CD4-positive, alpha-beta T cell treated with Interleukin-17A for 1 hour (primary cell): ENCODE measurements around the gene ANKLE1.
"Not testable (repeated sequence)": the region's sequence is repeated elsewhere in the genome, so short reads cannot be mapped to it uniquely, and the experiment has no call there.

Experiments
- DNase-seq: peaks from one replicate; pipeline ENCODE4 v3.0.0-alpha.2; 2020

The ANKLE1 gene

DNA sequence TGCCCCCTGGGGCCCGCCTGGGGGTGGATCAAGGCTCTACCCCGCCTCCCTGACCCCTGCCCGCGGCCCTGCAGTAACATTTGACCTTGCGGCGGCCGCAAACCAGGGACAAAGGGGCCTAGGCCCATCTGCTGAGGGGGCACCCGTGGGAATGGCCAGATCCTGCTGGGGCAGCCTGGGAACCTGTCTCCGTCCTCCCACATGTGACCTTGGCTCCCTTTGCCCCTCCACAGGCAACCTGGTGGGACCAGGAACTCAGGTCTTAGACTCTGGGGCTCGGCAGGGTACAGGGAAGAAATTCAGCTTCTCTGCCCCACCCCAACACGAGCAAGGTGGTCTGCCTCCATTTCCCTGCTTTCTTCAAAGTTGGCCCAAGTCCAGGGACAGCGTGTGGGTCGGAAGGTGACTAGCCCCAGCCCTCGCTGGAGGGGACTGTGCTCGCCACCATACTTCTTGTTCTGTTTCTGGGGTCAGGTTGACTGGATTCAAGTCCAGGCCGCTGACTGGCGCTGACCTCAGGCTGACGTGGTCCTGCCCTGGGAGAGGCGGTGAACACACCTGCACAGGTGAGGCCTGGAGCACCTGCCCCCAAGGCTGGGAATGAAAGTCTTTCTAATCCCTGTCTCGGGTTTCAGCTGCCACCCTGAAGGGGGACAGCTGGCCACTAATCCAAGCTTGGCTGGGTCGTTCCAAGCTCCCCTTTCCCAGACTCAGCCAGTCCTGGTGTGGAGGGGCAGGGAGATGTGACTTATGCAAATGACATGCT lies 33.5 kb upstream of the ANKLE1 start:
- no peak for DNase-seq

DNA sequence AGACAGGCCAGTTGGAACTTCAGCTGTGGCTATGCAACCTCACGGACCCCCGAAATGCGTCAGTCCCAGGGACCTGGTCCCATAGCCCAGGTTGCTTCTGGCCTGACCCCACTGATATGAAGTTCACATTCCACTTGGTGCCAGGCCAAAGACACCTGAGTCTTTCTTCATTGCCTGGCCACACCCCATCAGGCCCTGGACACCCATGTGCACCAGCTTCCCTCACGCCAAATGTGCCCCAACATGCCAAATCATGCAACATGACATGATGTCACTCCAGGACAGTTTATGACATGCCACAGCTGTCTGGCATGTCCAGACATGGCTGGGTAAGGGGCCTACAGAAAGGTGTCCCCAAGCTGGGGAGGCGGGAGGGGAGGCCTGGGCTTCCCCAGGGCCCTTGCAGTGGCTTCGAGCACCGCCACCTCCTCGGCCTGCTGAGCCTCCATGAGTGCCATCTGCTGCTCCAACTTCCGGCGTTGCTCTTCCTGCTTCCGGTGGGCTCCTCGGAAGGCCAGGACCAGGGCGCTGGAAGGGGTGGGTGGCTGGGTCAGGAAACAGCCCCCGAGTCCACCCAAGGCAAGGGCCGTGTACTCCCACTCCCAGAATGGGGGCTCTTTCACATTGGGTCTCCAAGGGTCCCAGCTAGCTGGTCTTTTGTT lies 31.7 kb upstream of the ANKLE1 start:
- DNase-seq, result no peak

DNA sequence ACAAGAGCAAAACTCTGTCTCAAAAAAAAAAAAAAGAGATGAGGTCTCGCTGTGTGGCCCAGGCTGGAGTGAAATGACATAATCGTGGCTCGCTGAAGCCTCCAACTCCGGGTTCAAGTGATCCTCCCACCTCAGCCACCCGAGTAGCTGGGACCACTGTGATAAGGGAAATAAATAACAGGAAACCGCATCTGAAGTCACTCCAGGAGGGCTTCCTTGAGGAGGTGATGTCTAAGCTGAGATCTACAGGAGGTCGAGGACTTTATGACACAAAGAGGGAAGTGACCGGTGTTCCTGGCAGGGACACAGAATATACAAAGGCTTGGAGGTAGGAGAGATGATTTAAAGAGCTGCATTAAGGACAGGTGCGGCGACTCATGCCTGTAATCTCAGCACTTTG lies 27.1 kb upstream of the ANKLE1 start:
- no peak for DNase-seq

DNA sequence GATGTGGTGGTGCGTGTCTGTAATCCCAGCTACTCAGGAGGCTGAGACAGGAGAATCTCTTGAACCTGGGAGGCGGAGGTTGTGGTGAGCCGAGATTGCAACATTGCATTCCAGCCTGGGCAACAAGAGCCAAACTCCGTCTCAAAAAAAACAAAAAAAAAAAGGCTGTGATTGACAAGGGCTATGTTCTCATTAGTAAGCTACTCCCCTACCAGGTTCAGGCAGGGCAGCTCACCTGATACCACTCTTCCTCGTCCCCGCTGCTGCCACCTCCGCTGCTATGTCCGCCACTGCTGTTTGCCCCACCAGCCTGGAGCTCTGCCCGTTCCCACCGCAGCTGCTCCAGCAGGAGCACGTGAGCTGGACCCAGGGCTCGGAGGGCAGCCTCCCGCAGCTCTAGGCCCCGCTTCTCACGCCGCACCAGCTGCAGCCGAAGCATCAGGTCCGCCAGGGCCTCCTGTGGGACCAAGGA lies 26.5 kb upstream of the ANKLE1 start:
- DNase-seq, result no peak

DNA sequence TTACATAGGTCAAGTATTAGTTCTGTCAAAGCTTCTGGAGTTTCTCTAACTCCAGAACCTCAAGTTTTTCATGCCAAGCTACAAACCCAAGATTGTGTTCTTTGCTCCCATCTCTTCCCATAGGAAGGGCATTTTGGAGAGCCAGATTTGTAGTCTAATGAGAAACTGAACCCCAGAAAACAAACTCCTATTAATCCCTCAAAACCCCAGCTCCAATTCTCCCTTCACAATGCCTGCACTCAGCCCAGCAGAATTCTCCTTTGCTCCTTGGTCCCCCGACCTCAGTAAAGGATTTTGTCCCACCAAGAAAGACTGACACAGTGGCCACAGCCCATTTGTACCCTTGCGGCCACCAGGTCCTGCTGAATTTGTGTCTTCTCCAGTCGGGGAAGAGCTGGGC lies 25.6 kb upstream of the ANKLE1 start:
- DNase-seq, result no peak

DNA sequence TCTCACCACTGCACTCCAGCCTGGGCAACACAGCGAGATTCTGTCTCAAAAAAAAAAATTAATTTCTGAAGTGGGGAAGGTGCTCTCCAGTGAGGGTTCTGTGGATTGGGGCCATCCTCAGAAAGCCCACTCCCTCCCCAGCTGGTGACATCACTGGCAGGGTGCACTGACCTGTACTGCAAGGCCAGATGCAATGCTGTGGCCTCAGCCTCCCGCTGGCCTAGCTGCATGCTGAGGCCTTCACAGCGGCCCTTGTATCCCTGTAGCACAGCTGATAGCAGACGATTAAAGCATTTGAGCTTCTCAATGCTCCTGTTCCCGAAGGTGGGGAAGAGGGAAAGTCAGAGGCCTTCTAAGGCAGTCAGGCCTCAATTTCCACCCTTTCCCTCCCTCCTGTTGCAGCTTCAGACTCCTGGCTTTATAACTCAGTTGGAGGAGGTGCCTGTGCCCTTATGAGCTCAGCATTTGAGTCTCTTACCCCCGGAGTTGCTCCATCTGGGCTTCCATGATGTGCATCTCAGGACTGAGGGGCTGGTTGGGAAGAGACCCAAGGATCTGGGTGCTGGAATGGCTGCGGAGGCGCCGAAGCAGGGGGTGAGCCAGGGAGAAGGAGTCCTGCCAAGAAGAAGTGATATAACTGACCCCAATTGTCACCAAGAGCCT lies 22.5 kb upstream of the ANKLE1 start:
- DNase-seq, result no peak

DNA sequence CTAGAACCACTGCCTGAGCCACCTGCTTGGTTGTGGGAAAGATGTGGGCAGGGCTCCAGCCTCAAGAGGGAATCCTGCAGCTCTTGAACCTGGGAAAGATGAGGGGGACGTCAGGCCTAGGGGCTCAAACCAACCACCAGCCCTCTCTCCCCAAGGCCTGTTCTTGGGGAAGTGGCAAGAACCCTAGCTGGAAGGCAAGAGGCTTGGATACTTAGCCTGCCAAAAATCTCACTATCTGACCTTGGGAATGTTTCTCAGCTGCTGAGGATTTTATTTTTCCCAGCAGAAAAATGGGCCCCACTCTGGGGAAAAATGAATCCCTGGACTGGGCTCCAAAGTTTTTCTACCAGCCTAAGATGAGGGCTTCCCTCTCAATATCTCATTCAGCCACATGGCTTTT lies 21.8 kb upstream of the ANKLE1 start:
- no peak for DNase-seq

DNA sequence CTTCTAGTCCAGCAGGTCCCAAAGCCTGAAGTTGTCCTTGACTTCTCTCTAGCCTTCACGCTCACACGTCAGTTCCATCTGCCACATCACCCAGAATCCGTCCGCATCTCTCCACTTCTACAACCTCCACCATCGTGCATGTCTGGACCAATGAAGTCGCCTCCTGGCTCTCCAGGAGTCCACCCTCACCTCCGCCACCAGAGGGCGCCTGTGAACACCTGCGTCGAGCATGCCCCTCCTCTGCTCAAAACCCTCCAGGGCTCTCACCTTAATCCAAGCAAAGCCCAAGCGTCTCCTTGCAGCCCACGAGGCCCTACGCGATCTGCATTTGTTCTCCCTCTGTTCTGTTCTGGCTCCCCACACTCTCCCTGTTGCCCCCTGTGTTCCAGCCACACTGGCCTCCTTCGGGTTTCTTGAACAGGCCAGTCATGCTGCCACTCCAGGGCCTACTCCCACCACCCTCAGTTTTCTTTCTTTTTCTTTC lies 20.8 kb upstream of the ANKLE1 start:
- peak; percentile 91 for DNase-seq

DNA sequence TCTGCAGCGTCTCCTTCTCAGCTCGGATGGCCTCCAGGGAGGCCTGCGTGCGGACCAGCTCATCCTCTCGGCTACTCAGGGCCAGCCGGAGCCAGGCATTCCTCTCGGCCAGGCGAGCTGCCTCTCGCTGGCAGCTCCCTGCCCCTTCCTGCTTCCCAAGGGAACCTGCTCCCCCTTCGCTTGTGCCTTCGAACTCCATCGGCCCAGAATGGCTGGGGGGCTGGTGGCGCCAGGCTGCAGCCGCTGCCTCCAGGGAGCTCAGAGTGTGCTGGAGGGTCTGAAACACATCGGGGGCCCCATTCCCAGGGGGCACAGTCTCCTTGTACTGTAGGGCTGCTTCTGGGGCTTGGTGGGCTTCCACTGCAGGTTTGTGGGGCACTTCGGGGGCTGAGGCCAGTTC lies 19.1 kb upstream of the ANKLE1 start:
- DNase-seq, result no peak

DNA sequence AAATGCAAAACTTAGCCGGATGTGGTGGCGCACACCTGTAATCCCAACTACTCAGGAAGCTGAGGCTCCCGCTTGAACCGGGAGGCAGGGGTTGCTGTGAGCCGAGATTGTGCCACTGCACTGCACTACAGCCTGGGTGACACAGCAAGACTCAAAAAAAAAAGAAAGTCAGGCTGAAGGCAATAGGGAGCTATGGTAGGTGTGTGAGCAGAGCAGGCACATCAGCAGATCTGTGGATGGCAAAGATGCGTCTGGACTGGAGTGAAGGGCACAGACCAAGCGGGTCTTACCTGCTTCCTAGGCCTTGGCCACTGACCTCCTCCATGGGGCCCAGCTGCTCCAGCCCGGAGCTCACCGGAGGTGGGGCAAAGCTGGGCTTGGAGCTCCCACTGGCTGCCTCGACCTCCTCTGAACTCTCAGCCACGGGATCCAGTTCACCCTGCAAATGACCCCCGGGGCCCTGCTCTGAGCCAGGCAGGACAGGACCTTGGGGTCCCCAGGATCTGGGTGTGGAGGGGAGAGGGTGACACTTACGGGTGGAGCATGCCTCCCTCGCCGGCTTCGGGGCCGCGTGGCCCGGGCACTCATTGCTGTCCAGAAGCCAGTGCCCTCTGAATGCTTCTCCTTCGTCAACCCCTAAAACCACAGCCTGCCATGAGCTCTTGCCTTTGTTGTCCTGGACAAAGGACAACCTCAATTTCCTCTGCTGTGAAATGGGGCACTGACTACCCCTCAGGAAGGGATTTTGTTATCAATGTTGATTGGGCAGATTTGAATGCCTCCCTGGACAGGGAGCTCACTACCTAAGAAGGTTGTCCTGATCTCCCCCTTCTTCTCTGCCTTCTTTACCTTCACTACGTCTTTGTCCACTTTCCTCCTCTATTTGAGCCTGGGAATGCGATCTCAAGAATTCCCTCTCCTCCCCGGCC lies 17.7 kb upstream of the ANKLE1 start:
- no peak for DNase-seq

DNA sequence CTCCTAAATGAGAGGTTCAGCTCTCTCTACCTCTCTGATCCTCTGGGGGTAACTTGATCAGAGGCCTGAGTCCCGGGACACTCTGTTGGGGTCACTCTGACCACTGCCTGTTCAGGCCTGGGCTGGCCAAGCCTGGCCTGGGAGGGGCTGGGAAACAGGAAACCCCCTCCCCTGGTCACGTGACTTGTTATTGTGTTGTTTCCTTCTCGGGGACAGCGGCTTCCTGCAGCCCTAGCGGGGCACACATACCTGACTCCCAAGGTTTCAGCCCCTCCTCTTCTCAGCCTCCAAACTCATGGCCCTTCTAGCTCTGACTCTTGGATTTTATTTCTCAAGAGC lies 17.1 kb upstream of the ANKLE1 start, which contains the start of gene USHBP1:
TSS of gene USHBP1 (minus strand) at position 105 of the 339 bp plus-strand sequence. CDS start 446 bp downstream, outside the sequence.
- DNase-seq, result peak; percentile 22

DNA sequence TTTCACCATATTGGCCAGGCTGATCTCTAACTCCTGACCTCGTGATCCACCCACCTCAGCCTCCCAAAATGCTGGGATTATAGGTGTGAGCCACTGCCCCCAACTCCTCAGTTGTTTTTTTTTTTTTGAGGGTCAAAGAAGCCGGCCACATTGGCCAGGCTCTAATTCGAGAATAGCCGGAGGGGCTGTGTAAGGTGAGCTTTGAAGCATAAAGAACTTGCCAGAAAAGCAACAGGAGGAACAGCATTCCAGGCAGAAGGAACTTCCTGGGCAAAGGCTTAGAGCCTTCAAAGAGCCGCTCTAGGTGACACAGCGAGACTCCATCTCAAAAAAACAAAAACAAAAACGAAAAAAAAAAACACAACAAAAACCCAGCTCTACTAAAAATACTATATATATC lies 15.7 kb upstream of the ANKLE1 start:
- DNase-seq, result no peak

DNA sequence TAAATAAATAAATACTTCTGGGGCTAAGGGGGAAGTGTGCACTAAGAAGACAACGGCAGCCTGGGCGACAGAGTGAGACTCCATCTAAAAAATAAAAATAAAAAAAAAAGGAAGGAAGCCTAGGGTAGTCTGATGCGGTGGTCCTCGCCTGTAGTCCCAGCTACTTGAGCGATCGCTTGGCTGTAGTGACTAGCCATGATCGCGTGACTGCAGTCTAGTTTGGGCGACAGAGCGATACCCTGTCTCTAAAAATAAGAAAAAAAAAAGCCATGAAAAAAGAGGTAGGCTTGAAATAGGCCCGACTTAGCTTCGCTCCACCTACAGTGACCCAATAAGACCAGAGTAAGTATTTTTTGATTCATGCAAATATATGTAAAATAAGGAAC lies 15.1 kb upstream of the ANKLE1 start:
- DNase-seq, result no peak

DNA sequence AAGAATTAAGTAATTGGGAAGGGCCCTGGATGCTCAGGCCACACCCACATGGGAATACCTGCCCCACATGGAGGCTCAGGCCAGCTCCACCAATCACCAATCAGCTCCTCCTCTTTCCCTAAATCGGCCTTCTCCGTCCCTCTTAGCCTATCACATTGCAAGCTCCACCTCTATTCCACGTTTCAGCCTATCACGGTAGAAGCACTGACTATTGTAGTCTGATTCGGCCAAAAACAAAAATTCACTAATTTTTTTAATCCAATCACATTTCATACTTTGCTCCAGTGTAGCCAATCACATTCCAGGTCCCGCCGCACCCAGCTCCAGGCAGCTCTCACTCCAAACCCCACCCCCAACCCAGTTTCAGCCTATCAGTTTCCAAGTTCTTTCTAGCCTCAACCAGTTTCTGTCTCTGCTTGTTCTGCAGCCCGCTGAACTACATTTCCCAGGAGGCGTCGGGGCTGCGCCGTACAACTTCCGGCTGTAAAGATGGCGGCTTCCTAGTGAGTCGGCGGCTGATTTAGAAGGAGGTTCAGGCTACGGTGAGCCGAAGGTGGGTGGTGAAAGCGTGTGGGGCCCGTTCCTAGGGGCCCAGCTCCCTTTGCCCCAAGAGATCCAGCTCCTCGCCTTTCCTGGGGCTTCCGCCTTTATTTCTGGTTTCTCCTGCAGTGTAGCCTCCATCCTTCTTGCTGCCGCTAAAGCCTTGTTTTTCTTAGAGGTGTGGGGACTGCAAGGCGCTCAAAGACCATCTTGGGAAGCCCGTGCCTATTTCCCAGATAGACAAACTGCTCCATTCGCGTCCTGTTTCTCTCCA lies 14.5 kb upstream of the ANKLE1 start, which contains the start of gene BABAM1:
TSS of gene BABAM1 (plus strand) at position 469 of the 814 bp plus-strand sequence. CDS start 1,364 bp downstream, outside the sequence.
- peak; percentile 99 for DNase-seq

DNA sequence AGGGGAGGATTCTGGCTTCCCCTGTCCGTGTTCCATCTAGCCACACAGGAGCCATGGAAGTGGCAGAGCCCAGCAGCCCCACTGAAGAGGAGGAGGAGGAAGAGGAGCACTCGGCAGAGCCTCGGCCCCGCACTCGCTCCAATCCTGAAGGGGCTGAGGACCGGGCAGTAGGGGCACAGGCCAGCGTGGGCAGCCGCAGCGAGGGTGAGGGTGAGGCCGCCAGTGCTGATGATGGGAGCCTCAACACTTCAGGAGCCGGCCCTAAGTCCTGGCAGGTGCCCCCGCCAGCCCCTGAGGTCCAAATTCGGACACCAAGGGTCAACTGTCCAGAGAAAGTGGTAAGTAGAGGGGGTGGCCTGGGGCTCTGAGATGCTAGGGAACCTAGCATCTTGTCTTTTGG lies 12.9 kb upstream of the ANKLE1 start:
- DNase-seq, result no peak

DNA sequence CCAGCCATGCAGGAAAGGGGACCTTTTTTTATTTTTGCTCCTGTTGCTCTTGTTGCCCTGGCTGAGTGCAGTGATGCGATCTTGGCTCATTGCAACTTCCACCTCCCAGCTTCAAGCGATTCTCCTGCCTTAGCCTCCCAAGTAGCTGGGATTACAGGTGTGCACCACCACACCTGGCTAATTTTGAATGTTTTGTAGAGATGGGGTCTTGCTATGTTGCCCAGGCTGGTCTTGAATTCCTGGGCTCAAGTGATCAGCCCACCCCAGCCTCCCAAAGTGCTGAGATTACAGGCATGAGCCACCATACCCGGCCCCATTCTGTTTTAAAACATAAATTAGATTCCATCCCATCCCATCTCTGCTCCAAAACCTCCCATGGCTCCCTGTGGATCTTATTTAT lies 6.8 kb upstream of the ANKLE1 start:
- DNase-seq, result not testable (repeated sequence)

DNA sequence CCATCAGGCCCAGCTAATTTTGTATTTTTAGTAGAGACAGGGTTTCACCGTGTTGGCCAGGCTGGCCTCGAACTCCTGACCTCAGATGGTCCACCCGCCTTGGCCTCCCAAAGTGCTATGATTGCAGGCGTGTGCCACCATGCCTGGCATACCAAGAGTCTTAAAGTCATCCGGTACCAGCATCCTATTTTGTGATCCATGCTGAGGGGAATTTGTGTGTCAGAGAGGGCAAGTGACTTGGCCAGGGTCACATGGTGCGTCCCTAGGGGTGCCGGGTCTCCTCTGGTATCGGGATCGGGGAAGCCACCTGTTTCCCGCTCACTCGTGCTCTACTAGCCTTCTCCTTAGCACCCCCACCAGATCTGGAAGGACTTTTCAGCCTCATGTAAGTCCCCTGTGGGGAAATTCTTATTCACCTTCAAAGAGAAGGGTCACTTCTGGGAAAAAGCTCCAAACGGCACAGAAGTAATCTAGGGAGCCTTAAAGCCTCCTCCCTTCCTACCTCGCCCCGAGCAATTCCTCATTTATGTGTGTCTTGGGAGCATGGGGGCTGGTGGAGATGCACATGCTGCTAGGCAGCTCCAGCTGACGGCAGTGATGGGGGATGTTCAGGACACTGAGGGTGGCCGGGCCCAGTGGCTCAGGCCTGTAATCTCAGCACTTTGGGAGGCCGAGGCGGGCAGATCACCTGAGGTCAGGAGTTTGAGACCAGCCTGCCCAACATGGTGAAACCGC lies 6.1 kb upstream of the ANKLE1 start:
- no peak for DNase-seq

DNA sequence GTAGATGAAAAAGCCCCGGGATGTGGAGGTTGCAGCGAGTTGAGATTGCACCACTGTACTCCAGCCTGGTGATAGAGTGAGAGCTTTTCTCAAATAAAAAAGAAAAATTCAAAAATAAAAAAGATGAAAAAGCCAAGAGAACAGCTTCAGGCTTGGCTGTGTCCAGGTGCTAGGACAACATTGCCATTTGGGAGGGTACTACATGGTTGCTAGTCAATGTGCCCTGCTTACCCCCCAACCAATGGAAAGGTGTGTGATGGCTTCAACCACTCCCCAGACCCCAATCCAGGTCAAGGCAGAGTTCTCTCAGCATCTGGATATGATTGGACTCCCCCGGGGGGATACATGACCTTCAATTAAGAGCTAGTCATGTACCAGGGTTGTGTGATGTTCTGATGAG lies 2.3 kb upstream of the ANKLE1 start:
- DNase-seq, result no peak

DNA sequence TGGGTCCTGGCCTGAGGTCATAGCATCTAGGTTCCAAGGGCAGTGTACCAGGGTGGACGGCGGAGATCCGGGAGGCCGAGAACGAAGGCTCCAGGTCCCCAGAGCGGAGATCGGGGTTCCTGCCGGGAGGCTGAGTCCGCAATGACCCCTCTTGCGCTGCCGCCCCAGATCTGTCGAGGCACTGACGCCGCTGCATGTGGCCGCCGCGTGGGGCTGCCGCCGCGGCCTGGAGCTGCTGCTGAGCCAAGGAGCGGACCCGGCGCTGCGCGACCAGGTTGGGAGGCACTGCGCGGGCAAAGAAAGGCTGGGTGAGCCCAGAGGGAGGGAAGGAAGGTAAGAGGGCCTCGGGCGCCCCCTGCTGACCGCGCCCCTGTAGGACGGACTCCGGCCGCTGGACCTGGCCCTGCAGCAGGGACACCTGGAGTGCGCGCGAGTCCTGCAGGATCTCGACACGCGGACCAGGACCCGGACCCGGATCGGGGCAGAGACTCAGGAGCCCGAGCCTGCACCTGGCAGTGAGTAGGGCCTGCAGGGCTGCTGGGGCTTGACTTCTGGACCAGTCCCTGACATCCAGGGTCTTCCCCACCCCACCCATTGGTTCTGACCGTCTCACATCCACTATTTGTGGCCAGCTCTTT lies 906 bp downstream of the ANKLE1 start:
- peak; percentile 80 for DNase-seq

DNA sequence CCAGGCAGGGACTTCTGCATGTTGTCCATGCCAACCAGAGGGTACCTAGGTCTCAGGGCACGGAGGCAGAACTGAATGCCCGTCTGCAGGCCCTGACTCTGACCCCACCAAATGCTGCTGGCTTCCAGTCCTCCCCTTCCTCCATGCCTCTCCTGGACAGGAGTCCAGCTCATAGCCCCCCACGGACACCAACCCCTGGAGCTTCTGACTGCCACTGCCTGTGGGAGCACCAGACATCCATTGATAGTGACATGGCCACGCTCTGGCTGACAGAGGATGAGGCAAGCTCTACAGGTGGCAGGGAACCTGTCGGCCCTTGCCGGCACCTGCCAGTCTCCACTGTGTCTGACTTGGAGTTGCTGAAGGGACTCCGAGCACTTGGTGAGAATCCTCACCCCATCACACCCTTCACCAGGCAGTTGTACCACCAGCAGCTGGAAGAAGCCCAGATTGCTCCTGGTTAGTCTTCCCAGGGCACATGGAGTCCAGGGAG lies 1.8 kb downstream of the ANKLE1 start:
- no peak for DNase-seq
